GM08714 (cell line): Measurements from ENCODE around the gene TBC1D5.

ENCODE experiments used
- H3K4me3 ChIP-seq: fragments of 200-500 bp; sonication (Bioruptor generic); 2 replicates; pipeline ENCODE4 v1.5.1; 2014; ENCODE audit warnings: mild to moderate bottlenecking, low read length, inconsistent platforms
- ZNF274 ChIP-seq: IDR thresholded peaks from 2 replicates; pipeline ENCODE4 v1.6.1; 2012; ENCODE audit warnings: mild to moderate bottlenecking, low read depth, low read length

The TBC1D5 gene

GRCh38 chr3:17217588-17217987, 524.8 kb downstream of the TBC1D5 start:
- H3K4me3 ChIP-seq, result no peak overlapping the region
- TF ChIP-seq ZNF274, result no peak

GRCh38 chr3:17213102-17213501, 529.3 kb downstream of the TBC1D5 start:
- no peak overlapping the region for H3K4me3 ChIP-seq
- no peak for TF ChIP-seq ZNF274

- TF ChIP-seq ZNF274, result no peak
- H3K4me3 ChIP-seq, result no peak overlapping the region
Measured at GRCh38 chr3:17207979-17208378, 534.5 kb downstream of the TBC1D5 start.

GRCh38 chr3:17207019-17207418, 535.4 kb downstream of the TBC1D5 start:
- H3K4me3 ChIP-seq, result no peak overlapping the region
- no peak for TF ChIP-seq ZNF274

GRCh38 chr3:17204049-17204650, 538.3 kb downstream of the TBC1D5 start:
- H3K4me3 ChIP-seq, result no peak overlapping the region
- no peak for TF ChIP-seq ZNF274

- H3K4me3 ChIP-seq, result no peak overlapping the region
- no peak for TF ChIP-seq ZNF274
Measured at GRCh38 chr3:17201538-17201937, 540.9 kb downstream of the TBC1D5 start.

- no peak overlapping the region for H3K4me3 ChIP-seq
- TF ChIP-seq ZNF274, result no peak
Measured at GRCh38 chr3:17195856-17196604, 546.4 kb downstream of the TBC1D5 start.

GRCh38 chr3:17195192-17195611, 547.2 kb downstream of the TBC1D5 start:
- no peak for TF ChIP-seq ZNF274
- H3K4me3 ChIP-seq, result no peak overlapping the region

GRCh38 chr3:17194116-17194515, 548.3 kb downstream of the TBC1D5 start:
- no peak for TF ChIP-seq ZNF274
- no peak overlapping the region for H3K4me3 ChIP-seq

GRCh38 chr3:17192995-17193394, 549.4 kb downstream of the TBC1D5 start:
- H3K4me3 ChIP-seq, result no peak overlapping the region
- TF ChIP-seq ZNF274, result no peak

- no peak for TF ChIP-seq ZNF274
Measured at GRCh38 chr3:17190353-17191078, 551.9 kb downstream of the TBC1D5 start.

GRCh38 chr3:17188378-17188777, 554.1 kb downstream of the TBC1D5 start:
- TF ChIP-seq ZNF274, result no peak
- no peak overlapping the region for H3K4me3 ChIP-seq

More at GRCh38 chr3:17190353-17191078, 551.9 kb downstream of the TBC1D5 start:
- peak overlapping the region; percentile 24; the same call in 1 of the 2 replicates for H3K4me3 ChIP-seq

GRCh38 chr3:17187589-17188184, 554.7 kb downstream of the TBC1D5 start:
- no peak for TF ChIP-seq ZNF274
- no peak overlapping the region for H3K4me3 ChIP-seq

- no peak for TF ChIP-seq ZNF274
- no peak overlapping the region for H3K4me3 ChIP-seq
Measured at GRCh38 chr3:17183951-17184550, 558.4 kb downstream of the TBC1D5 start.
